Stimulated activated CD4-positive, alpha-beta T cell treated with anti-CD3 and anti-CD28 coated beads, Interleukin-2, amount 100 ng/mL, for 4 hours (primary cell): ENCODE data around the gene GPRIN3.

ENCODE experiments used
- DNase-seq: peaks from one replicate; pipeline ENCODE4 v3.0.0-alpha.2; 2020; ENCODE audit warnings: low read depth

Gene GPRIN3

DNA sequence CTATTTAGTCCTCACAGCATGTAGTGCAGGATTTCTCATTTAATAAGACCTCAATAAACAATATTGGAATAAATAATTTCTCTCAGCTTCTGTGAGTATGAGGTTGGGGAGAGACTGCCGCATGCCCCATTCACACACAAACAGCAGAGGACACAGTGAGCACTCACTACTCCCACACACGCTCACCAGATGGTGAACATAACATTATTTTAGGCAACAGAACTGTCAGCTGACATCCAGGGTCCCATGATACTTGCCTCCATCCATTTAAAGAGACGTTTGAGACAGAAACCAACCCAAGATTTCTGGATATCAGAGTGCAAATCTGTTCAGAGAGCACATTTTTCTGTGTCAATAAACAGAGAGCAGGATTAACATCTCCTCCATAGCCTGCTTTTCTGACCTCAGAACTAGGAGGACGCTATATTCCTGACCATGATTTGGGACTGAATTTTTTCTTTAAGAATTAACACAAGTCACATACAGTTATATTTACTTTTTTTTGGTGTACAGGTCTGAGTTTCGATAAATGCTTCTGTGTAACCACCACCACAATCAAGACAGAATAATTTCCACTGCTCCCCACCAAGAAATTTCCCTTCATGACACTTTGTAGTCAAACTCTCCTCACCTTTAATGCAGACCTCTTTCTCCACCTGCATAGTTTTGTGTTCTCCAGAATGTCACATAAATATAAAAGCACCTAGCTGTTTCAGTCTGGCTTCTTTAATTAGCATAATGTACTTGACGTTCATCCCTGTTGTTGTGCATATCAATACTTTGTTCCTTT is 16.7 kb downstream of the GPRIN3 start:
- no peak for DNase-seq

DNA sequence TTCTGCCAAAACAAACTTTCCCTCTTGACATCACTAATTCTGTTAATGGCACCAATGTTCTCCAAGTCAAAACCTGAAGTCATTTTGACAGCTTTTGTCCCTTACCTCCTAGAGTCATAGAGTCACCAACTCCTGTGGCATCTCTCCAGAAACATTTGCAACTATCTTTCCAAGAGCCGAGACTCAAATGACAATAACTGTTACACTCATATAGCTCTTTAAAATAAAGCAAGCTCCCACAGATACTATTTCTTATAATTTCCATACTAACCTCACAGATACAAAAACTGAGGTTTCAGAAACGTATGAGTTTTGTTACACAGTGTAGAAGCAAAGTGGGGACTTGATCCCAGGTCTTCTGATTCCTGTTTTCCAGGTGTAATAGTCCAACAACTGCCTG is 18.3 kb downstream of the GPRIN3 start:
- DNase-seq: no peak

DNA sequence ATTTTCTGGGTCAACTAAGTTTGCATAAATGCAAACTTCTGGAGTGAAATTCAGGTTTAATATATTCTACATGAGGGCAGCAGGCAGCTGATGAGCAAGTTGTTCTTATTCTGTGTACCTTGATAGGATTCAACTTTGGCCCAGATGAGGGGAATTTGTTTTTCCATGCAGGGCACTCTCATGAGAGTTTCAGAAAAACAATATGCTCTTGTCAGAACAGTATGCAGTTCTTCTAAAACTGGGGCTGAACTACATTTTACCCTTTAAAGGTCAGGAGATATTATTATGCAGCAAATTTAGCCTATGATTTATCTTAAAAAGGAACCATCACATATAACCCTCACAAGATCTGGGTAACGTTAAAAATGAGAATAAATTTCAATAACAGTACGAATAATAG is 19.2 kb downstream of the GPRIN3 start:
- no peak for DNase-seq

DNA sequence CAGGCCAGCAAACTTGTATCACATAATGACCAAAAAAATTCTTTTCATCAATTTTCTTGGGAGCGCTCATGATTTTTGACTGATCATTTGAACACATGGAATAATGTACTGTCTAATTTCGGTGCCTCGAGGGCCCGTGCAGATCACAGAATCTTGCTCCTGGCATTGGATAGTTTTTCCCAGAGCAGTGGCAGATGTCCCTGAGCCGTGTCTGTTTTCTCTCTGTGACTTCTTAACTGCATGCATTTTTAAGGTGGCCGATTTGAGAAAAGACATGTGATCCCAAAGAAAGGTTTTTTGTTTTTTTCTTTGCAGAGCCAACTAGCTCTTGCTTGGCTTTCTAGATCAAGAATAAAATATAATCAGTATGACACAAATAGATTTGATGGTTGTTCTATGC is 19.7 kb downstream of the GPRIN3 start:
- no peak for DNase-seq

DNA sequence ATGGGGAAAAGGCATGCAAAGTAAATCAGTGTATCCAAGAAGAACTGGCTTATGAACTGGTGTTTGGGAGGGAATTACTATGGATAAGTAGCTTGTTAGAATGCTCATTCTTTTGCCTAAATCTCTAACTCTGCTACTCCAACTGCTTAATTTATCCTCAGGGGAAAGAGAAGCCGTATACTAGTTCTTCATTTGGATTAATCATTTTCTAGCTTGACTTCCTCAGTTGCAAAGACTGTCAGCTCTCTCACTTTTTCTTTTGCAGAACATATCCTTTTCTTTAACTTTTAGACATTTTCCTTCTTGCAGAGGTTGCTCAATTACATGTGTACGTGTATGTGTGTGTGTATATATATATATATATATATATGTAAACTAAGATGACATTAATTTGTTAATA is 21.9 kb downstream of the GPRIN3 start:
- DNase-seq: no peak

DNA sequence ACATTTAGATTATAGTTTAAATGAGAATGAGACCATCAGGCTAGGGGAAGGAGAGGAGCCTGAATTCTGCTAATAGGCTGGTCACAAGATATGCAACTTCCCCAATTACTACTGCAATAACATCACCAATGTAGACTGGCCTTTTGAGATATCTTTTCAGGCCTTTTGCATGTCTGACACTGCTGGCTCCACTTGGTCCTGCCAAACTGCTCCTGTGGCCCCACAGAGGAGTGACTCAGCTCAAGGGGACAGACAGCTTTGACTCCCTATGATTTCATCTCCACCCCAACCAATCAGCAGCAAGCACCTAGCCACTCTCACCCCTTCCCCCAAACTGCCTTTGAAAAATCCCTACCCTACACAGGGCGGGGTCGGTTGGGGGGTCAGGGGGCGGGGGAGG is 22.8 kb downstream of the GPRIN3 start:
- DNase-seq: no peak

DNA sequence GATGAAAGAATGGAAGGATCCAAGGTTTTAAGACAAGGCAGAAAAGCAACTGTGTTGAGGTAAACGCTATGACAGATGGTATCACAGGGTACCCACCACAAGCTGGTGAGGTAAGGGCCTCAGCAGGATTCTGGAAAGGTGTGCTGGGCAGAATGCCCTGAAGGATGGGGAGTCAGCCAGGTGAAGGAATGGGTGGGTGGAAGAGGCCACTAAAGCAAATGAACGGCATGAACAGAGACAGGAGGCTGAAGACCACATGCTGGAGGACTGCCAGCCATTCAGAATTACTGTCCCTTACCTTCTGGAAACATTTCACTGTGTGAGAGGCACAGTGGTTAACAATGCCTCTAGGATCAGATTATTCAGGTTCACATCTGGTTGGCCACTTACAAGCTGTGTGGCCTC is 23.6 kb downstream of the GPRIN3 start:
- no peak for DNase-seq

DNA sequence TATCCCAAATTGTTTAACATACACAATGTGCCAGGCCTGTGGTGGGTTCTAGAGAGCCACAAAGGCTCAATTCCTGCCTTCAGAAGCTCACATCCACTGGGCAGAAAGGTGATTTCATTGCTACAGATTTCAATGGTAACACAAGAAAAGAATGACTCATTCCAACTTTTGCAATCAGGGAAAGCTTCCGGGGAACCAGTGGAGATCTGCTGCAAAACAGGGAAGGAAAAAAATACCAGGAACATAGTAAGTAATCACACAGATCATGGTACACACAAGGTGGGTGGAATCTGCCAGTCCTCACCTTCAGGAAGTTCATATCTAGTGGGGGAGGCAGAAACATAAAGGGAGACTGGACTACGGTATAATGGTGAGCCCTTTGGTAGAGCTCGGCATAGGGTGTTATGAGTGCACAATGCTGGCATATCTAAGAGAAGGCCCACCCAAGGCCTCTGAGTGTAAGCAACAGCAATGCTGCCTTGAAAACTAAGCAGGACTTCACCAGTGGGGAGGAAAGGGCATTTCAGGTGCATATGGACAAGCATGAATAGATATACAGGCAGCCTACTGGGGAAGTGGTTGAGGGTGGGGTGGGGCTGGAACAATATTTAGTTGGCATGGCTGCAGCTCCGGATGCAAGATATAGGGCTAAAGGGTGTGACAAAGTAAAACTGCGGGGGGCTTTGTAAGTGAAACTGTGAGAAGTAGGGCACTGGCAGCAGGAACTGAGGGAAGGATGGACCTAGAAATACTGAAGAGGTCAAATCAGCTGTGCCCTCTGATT is 24.2 kb downstream of the GPRIN3 start:
- DNase-seq: no peak

DNA sequence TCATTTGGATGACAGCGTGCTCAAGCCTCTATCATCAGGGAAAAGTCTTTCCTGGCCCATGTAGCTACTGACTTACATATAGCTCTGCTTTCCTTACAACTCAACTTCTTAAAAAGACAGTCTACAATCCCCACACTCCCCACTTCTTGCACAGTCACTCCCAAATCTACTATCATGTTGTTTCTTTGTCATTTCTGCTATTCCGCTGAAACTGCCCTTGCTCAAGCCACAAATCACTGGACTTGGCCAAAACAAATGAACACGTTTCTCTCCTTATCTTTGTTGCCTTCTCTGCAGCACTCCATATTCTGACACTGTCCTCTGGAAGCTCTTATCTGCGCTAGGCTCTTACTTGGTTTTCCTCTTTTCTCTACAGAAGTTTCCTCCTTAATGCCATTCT is 28.2 kb downstream of the GPRIN3 start:
- no peak for DNase-seq

DNA sequence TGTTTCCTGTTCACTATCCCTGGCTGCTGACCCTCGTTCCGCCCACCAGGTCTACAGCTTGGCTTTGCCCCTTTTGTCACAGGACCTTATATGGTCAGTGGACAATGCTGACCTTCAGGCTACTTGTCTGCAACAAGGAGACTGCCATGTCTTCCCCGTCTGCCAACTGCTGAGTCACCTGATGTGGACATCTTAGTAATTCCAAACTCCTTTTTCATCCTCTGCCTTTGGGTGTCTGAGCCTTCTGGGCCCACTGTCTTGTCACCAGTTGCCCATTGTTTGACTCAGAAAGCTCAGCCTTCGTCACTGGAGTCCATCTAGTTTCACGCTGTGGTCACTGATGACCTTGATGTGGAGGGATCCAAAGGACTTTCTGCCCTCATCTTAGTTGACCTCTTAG is 30.2 kb downstream of the GPRIN3 start:
- no peak for DNase-seq

DNA sequence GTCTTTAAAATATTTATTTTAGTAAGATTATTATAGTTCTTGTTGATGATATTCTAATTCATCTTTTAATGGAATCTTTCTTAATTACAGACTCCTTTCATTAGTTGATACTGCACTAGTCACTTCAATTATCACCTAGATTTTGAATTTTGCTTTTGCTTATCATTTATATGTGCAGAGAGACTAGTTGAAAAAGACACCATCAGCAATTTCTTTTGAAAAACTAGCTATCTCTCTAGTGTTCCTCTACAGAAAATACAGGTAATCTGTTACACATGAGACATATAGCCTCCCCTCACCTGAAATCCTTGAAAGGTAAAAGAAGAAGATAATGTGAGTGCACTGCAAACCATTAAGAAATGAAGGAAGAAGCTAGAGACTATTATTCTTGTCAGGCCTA is 31.3 kb downstream of the GPRIN3 start:
- no peak for DNase-seq

DNA sequence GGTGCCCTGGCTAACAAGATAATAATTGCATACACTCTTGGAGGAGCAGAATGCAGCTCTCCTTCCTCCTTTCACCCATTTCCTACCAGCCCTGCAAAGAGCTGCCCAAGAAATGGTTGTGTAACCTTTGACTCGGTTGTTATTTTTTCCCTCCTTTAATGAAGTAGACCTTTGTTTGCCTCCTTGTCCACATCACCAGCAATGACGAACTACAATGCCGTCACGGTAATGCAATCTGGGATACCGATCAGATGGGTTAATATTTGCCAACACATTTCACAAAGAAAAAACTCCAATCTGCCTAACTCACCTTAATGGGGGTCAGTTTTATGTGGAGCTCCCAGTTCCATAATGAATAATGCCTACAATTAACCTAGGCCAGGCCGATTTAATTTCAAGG is 32.0 kb downstream of the GPRIN3 start:
- no peak for DNase-seq

DNA sequence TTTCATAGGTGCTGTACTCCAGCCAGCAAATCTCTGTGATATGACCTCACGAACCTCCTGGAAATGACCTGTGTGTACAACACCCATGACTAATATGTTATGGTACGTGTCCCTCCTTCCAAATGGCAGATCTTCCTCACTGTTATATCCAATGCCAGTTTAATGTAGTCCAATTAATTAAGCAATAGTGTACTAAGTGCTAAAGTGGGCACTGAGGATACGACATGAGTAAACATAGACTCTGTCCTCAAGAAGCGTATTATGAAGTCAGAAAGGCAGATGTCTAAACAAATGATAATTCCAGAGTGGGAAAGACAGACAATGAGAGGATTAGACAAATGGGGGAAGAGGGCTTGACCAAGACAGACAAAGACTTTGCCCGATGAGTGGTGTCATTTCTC is 33.9 kb downstream of the GPRIN3 start:
- DNase-seq: no peak

DNA sequence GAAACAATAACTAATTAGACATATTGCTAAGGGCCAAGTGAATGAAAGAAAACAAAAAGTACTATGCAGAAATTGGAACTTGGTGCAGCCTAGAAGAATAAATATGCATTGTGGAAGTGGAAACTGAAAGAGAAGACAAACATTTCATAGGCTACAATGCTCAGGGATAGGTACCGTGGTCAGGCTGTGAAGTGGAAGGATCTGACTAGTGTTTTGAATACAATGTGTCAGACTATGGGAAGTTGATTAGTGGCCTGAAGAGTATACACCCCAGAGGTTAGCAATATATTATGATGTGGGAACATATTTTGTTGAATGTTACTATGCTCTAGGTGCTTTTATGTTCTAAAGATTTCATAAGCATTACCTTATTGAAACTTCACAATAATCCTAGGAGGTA is 36.8 kb downstream of the GPRIN3 start:
- DNase-seq: no peak

DNA sequence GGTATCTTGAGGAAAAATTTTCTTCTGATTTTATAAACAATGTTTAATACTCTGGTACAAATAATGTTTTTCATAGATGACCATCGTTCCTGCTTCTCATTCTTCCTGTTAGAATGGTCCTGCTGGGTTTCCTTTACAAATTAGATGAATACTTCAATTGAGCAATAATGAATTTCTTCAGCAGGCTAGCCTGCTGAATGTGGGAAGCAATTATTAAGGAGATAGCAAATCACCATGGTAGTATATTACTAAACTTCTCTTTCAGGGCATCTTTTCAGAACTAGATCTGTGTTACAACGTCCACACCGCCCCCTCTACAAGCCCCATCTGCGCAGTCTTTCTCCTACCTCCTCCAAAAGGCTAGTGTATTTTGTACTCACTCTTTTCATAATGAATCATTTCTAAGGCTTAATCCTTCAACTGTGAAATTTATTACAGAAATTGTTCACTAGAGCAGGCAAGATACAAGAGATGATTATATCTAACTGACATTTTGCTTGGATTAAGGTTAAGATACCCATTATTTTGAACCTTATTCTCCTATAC is 38.4 kb downstream of the GPRIN3 start:
- no peak for DNase-seq

DNA sequence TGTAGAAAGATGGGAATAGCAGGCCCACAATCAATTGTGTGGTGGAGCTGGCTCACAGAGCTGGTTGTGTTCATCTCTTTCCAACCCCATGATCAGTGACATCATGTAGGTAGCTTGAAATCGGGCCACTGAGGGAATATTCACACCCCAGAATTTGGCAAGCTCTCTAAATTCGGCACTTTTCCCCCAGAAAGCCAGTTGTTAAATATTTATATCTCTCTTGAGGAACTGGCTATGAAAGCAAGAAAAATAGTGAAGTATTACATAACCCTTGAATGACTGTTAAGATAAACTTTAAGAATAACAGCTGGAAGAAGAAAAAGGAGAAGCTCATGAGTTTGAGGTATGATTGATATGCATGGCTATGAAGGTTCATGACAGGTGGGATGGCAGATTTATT is 38.9 kb downstream of the GPRIN3 start:
- DNase-seq: no peak

DNA sequence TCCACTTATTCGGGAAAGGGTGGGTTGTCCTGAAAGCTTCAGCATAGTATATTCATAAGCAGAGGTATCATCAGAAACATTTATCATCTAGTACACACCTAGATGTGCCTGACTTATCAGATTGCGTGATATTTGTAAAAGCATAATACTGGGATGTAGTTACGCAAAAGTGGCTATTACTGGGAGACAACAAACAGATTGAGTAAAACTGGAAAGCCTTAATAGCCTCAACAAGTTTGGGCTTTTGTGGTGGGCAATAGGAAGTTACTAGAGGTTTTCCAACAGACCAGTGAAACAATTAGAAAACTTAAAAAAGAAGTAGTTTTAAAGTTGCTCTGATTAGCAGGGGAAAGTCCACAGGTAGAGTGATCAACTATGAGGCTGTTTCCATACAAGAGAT is 39.8 kb downstream of the GPRIN3 start:
- DNase-seq: no peak

DNA sequence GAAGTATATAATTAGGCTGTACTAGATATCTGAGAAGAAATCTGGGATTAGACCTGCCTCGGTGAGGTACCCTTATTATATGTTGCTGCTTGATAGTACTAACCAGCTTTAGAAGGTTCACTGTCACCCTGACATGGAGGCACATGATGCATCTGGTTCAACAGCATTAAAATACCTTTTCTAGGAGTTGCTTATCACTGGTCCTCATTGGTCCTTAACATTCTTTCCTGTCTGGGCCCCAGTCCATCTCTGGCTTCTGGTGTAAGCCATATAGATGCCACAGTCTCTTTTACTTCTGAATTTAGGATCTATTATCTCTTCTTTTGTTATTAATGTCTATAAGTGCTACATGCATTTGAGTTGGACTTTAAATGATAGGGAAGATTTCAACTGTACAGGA is 40.2 kb downstream of the GPRIN3 start:
- no peak for DNase-seq

DNA sequence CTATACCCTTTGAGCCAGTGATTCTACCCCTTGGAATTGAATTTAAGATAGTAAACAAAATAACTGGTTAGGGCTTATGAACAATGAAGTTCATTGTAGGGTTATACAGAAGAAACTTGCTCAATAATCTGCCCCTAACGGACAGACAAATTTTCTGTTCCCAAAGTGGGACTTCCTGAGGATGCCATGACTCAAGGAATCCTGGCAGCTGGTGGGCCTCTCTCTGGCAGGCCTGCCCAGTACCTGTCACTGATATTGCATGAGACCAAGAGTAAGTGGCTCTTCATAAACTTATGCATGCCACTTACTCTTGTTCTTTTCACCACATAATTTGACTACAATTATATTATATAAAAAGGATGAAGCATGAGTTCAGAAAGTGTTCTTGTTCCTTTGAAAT is 41.5 kb downstream of the GPRIN3 start:
- DNase-seq: no peak

DNA sequence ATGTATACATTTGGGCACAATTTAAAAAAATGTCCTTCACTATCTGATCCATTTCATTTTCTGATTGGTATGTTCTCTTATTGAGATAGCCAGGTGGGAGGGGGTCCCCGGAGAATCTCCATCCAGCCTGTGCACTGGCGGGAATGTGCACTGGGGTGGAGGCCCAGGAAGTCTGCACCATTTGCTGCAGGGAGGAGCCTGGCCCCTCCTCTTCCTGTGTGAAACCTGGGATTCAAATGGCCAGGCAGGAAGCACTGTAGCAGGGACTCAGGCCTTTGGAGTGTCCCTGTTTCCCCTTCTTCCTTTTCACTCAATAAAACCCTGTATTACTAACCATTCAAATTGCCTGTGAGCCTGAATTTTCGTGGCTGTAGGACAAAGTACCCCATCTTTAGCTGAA is 44.3 kb downstream of the GPRIN3 start:
- DNase-seq: no peak

DNA sequence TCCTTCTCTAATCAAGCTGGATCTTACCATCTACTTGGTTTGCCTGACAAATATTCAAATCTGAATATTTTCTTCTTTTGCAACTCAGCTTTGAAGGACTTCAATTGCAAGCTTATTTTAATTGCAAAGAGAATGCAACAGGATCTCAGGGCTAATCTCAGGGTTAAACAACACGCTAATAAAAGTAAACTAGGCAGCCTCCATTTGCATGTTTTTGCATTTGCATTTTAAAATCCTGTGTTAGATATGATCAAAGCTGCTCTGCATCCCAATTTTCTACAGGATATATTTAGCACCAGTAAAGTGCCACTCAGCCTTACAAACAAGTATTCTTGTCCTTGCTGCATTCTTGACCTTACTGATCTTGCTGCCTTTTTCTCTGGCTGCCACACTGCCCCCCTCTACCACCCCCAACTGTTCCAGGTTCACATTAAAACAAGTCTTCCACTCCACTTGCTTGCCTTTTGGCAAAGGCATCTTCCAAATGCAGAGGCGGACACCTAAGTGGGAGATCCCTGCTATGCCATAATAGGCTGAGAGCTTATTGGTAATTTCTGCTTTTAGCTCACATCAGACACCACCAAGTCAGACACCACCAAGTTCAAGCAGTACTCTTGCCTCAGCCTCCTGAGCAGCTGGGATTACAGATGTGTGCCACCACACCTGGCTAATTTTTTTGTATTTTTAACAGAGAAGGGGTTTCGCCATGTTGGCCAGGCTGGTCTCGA is 48.1 kb downstream of the GPRIN3 start:
- no peak for DNase-seq

DNA sequence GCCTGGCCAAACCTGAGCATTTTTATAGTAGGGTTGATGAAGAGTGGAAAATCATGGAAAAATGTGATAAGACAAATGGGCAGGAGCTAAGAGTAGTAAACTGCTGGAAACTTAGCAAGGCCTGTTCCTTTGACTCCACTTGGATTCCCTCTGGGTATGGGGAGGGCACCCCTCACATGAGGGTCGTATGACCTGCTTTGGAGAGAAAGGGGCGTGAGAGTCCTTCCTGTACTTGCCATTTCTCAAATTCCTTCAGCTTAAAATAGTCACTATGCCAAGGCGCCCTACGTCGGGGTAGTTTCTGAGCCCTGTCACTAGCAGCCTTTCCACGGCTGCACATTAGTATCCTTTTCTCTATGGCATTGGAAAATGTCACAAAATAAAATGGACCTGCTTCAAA is 49.1 kb downstream of the GPRIN3 start:
- no peak for DNase-seq

DNA sequence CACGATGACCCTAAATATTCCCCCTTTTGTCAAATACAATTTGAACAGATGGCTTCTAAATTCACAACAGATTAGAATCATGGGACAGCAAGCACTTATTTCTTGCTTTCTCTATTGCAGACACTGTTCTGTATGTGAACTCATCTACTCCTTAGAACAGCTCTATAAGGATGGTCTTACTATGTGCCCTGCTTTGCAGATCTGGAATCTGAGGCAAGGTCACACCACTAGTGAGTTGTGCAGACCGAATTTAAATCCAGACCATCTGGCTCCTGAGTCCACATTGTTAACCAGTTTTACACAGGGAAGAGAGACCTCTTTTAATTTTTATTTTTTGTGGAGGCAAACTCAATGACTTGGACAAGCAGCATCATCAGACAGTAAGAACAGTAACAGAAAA is 50.2 kb downstream of the GPRIN3 start:
- no peak for DNase-seq
